ENCODE data around the gene KCNT2.

KCNT2 gene

GRCh38 chr1:196438329-196438728, 169.9 kb downstream of the KCNT2 start:
- no peak for TF ChIP-seq ZNF521 (tag by site-specific recombination; IDR thresholded peaks at IDR 0.05)
- no peak for TF ChIP-seq ZNF266 (tag by site-specific recombination; IDR thresholded peaks at IDR 0.05; ENCODE audit: low read depth)
- TF ChIP-seq, protein P1, sequence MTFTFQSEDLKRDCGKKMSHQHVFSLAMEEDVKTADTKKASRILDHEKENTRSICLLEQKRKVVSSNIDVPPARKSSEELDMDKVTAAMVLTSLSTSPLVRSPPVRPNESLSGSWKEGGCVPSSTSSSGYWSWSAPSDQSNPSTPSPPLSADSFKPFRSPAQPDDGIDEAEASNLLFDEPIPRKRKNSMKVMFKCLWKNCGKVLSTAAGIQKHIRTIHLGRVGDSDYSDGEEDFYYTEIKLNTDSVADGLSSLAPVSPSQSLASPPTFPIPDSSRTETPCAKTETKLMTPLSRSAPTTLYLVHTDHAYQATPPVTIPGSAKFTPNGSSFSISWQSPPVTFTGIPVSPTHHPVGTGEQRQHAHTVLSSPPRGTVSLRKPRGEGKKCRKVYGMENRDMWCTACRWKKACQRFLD (tag by site-specific recombination; IDR thresholded peaks at IDR 0.05), result no peak
- TF ChIP-seq ZSCAN16 (tag by site-specific recombination; IDR thresholded peaks at IDR 0.05), result no peak
- TF ChIP-seq, protein P2, sequence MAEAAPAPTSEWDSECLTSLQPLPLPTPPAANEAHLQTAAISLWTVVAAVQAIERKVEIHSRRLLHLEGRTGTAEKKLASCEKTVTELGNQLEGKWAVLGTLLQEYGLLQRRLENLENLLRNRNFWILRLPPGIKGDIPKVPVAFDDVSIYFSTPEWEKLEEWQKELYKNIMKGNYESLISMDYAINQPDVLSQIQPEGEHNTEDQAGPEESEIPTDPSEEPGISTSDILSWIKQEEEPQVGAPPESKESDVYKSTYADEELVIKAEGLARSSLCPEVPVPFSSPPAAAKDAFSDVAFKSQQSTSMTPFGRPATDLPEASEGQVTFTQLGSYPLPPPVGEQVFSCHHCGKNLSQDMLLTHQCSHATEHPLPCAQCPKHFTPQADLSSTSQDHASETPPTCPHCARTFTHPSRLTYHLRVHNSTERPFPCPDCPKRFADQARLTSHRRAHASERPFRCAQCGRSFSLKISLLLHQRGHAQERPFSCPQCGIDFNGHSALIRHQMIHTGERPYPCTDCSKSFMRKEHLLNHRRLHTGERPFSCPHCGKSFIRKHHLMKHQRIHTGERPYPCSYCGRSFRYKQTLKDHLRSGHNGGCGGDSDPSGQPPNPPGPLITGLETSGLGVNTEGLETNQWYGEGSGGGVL (tag by site-specific recombination; IDR thresholded peaks at IDR 0.05), result no peak
- no peak for TF ChIP-seq ZNF701 (tag by site-specific recombination; IDR thresholded peaks at IDR 0.05)
- TF ChIP-seq KLF17 (tag by site-specific recombination; IDR thresholded peaks at IDR 0.05), result no peak
- no peak for TF ChIP-seq RBAK (tag by site-specific recombination; IDR thresholded peaks at IDR 0.05)
- no peak for TF ChIP-seq ZNF404 (tag by site-specific recombination; IDR thresholded peaks at IDR 0.05)
- TF ChIP-seq PBX3 (CRISPR knock-in tag; IDR thresholded peaks at IDR 0.05), result no peak
- H3K36me3 ChIP-seq (ENCODE audit: control insufficient read depth in 2 of 2, insufficient read depth in 1 of 2, low read length in 2 of 2), result no peaks in the 10 kb centered on the region
- ChIA-PET POLR2A (no interaction called here), CTCF (interaction anchor here (0.6 to 0.7 kb wide), 3 partner anchors 55 to 304 kb away, joined by 3 to 4 read pairs (median 4); no protein-coding TSS in a partner anchor)
- H3K4me3 ChIP-seq (ENCODE audit: low read depth, low read length), result no peak overlapping the region
- no peaks in the 10 kb centered on the region for H3K4me1 ChIP-seq (ENCODE audit: control insufficient read depth, insufficient read depth, low read length)
- H3K9me3 ChIP-seq (ENCODE audit: control insufficient read depth, insufficient read depth, low read depth, low read length), result no peaks in the 10 kb centered on the region
- H3K27ac ChIP-seq (ENCODE audit: extremely low read depth, low read depth, low read length), result no peak overlapping the region

DNA sequence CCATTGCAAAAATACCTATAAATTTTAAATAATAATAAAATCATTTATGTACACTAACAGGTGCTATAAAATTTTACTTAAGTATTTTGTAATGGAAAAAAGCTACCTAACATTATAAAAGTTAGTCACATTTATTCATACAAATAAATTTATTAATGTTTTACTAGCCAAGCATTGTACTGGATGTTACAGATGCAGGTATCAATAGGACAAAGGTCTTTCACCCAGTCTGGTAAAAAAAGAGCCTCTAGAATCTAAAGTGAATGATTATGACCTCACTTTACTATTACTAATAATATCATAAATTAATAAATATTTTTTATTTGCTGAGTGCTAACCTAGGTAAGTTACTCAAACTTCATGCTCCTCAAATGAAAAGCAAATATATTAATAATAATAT, 170.6 kb downstream of the KCNT2 start:
- ChIA-PET POLR2A (no interaction called here), CTCF (interaction anchor here (0.6 to 0.7 kb wide), 3 partner anchors 55 to 305 kb away, joined by 3 to 4 read pairs (median 4); no protein-coding TSS in a partner anchor)
- Histone ChIP-seq H3K27ac (ENCODE audit: extremely low read depth, low read depth, low read length) (no peak overlapping the region), H3K4me1 (ENCODE audit: control insufficient read depth, insufficient read depth, low read length) (no peaks in the 10 kb centered on the region), H3K36me3 (ENCODE audit: control insufficient read depth in 2 of 2, insufficient read depth in 1 of 2, low read length in 2 of 2) (no peaks in the 10 kb centered on the region), H3K4me3 (ENCODE audit: low read depth, low read length) (no peak overlapping the region), H3K9me3 (ENCODE audit: control insufficient read depth, insufficient read depth, low read depth, low read length) (no peaks in the 10 kb centered on the region)
- TF ChIP-seq ZNF223 (tag by site-specific recombination; IDR thresholded peaks at IDR 0.05) (no peak), ZNF112 (tag by site-specific recombination; IDR thresholded peaks at IDR 0.05) (no peak), KLF10 (tag by site-specific recombination; IDR thresholded peaks at IDR 0.05) (no peak), ZNF629 (tag by site-specific recombination; IDR thresholded peaks at IDR 0.05) (no peak), ZNF10 (tag by site-specific recombination; IDR thresholded peaks at IDR 0.05) (no peak), HOXD13 (CRISPR knock-in tag; IDR thresholded peaks at IDR 0.05; ENCODE audit: borderline replicate concordance) (no peak), ZNF280D (tag by site-specific recombination; IDR thresholded peaks at IDR 0.05) (no peak), ZIC2 (tag by site-specific recombination; IDR thresholded peaks at IDR 0.05) (no peak), HOXC10 (CRISPR knock-in tag; IDR thresholded peaks at IDR 0.05) (no peak)
